Measurements from ENCODE around the gene PNKD. TPM values are rescaled to one million over a fixed set of nuclear protein-coding genes. Genes with fewer than 3 reads are reported as not detected.
A peak's percentile ranks its signal among the peaks of the same experiment; 100 is the strongest.

The PNKD gene
- total and polyA plus RNA-seq, 2 of the 8 experiments (the other 6 are each of a cell fraction or from before 2014, with no cell fraction given) = 43.9 to 65.4 TPM

- no peak overlapping the region for H4K5ac ChIP-seq (ENCODE audit: insufficient read length, low read depth, low read length)
- POLR2A ChIA-PET (ENCODE audit: partially characterized antibody) = interaction anchor here (0.7 to 2.5 kb wide), 4 partner anchors 10 to 64 kb away, joined by 3 to 13 read pairs (median 3); no protein-coding TSS in a partner anchor
- 78% methylated on average over 16 of the region's 16 CpGs; no CpG with 5 or more reads in 1 of the 2 experiments for WGBS, 2 experiments (ENCODE audit: extremely low coverage in 1 of 2, insufficient coverage in 1 of 2, insufficient read length in 1 of 2, insufficient replicate concordance in 2 of 2, low coverage in 1 of 2, low lambda C conversion rate in 2 of 2, missing lambda C conversion rate in 1 of 2)
- DNase-seq (ENCODE audit: low read depth in 1 of 2, low spot score in 2 of 2) (no peak), FAIRE-seq (no peak)
- H3K56ac ChIP-seq (replicated peaks; ENCODE audit: insufficient read length, low read depth, low read length) = no peak overlapping the region
- H3K18ac ChIP-seq (ENCODE audit: extremely low read depth, low read length) = no peak overlapping the region
- H3K9me3 ChIP-seq (ENCODE audit: insufficient read depth in 2 of 2, low read depth in 1 of 2, low read length in 1 of 2) = no peaks in the 10 kb centered on the region
- peak overlapping the region; percentile 1; the same call in 1 of the 2 replicates for H4K8ac ChIP-seq (ENCODE audit: extremely low read depth, insufficient read depth, low read length)
- H3K23me2 ChIP-seq (ENCODE audit: low read depth, low read length) = no peaks in the 10 kb centered on the region
- peak overlapping the region; percentile 79 for H4K91ac ChIP-seq (replicated peaks; ENCODE audit: insufficient read length, low read length)
- H2BK5ac ChIP-seq (ENCODE audit: low read depth, low read length) = 0 out of 2 replicates have a peak overlapping the region, but pooled peaks have one; percentile 21
- TF ChIP-seq CHD2 (IDR thresholded peaks at IDR 0.05; ENCODE audit: low read length) = no peak
- no peak for TF ChIP-seq KDM4A (IDR thresholded peaks at IDR 0.05; ENCODE audit: low read depth, low read length, severe bottlenecking)
- TF ChIP-seq ASH2L (IDR thresholded peaks at IDR 0.05; ENCODE audit: low read length) = no peak
- TF ChIP-seq CEBPB (IDR thresholded peaks at IDR 0.05; ENCODE audit: low read depth, low read length) = no peak
- no peak for TF ChIP-seq EZH2 (IDR thresholded peaks at IDR 0.05; ENCODE audit: low read depth, low read length, severe bottlenecking)
- H3K27ac ChIP-seq (ENCODE audit: low read depth, low read length) = no peak overlapping the region
- no peak overlapping the region for H3K14ac ChIP-seq (ENCODE audit: insufficient read length)
- H2BK20ac ChIP-seq (ENCODE audit: low read length) = peak overlapping the region; percentile 75; the same call in 1 of the 2 replicates
- peaks cover 0 to 7% (median 3%) of the 10 kb centered on the region in 4 experiments; a peak in 5 of 7 replicates for H3K4me1 ChIP-seq (replicated peaks in 1 of 4; ENCODE audit: control insufficient read depth in 3 of 4, insufficient read depth in 4 of 4, low read length in 3 of 4)
- H4K20me1 ChIP-seq (replicated peaks in 1 of 2; ENCODE audit: control insufficient read depth in 1 of 2, insufficient read depth in 2 of 2, low read length in 2 of 2) = no peaks in the 10 kb centered on the region
- CTCF ChIA-PET (ENCODE audit: partially characterized antibody) = interaction anchor here (0.6 to 4.0 kb wide), 8 partner anchors 9 to 75 kb away, joined by 3 to 24 read pairs (median 4); partner anchors contain the start of gene CATIP
- H2AFZ ChIP-seq (ENCODE audit: low read length) = no peak overlapping the region
- H2AK5ac ChIP-seq (ENCODE audit: low read depth, low read length) = no peak overlapping the region
- no peak overlapping the region for H3K23ac ChIP-seq (ENCODE audit: insufficient read length)
- no peak overlapping the region for H3K4ac ChIP-seq (replicated peaks; ENCODE audit: insufficient read length, low read depth, low read length)
- peak overlapping the region; percentile 87; the same call in 1 of the 2 replicates for H2BK12ac ChIP-seq (ENCODE audit: low read depth, low read length)
- H3K9ac ChIP-seq (replicated peaks in 1 of 4; ENCODE audit: extremely low read depth in 1 of 4, low read depth in 3 of 4, low read length in 3 of 4) = no peak overlapping the region
- no peaks in the 10 kb centered on the region for H3K79me1 ChIP-seq (ENCODE audit: low read depth, low read length)
- no peaks in the 10 kb centered on the region for H3K79me2 ChIP-seq (ENCODE audit: control insufficient read depth in 1 of 2, insufficient read depth in 2 of 2, low read length in 2 of 2)
- peak overlapping the region; percentile 29; the same call in 1 of the 2 replicates for H2BK15ac ChIP-seq (ENCODE audit: low read length)
- H2BK120ac ChIP-seq (replicated peaks; ENCODE audit: low read depth, low read length) = no peak overlapping the region
- no peak overlapping the region for H3K4me2 ChIP-seq (ENCODE audit: insufficient read depth in 1 of 2, low read depth in 2 of 2, low read length in 2 of 2)
- no peaks in the 10 kb centered on the region for H3K27me3 ChIP-seq (replicated peaks in 1 of 4; ENCODE audit: control insufficient read depth in 3 of 4, extremely low read depth in 1 of 4, insufficient read depth in 3 of 4, low read length in 3 of 4)
- no peaks in the 10 kb centered on the region for H3K36me3 ChIP-seq (ENCODE audit: control insufficient read depth in 2 of 4, insufficient read depth in 4 of 4, low read length in 3 of 4)
- H3K4me3 ChIP-seq (ENCODE audit: extremely low read depth in 1 of 4, insufficient read depth in 2 of 4, low read depth in 3 of 4, low read length in 4 of 4) = no peak overlapping the region
These were observed 62.8 kb downstream of the PNKD start for GRCh38 chr2:218332920-218333645.
